IMR-90 (cell line): ENCODE data around the gene ZNF593. TPM values are rescaled to one million over a fixed set of nuclear protein-coding genes. Genes with fewer than 3 reads are reported as not detected.

Experiments
- ATAC-seq: fragments of 200-7000 bp; cut with Tn5 transposase; 2 replicates; pipeline ENCODE4 v1.9.1; 2020; ENCODE audit warnings: low read depth, mild to moderate bottlenecking, moderate library complexity
- BruUV-seq: library from RNA; stranded (reverse); fragments of 400-500 nt; replicated peaks from 2 replicates; lab custom pipeline; 2021; lab: Mats Ljungman, UMichigan
- CTCF ChIA-PET: fragments of 300-600 bp; formaldehyde crosslinking; extraction: SDS; loops from one replicate; lab custom pipeline; 2021; ENCODE audit warnings: antibody characterized with exemption; lab: Yijun Ruan, JAX
- POLR2A ChIA-PET: fragments of 300-600 bp; sonication (Branson Sonifier 250); formaldehyde crosslinking; loops from one replicate; lab custom pipeline; 2022; ENCODE audit warnings: antibody characterized with exemption; ENCODE audit not compliant: unreplicated experiment; lab: Charles Lee
- DNase-seq: peaks from one replicate; pipeline ENCODE4 v3.0.0; 2013
- H2AFZ ChIP-seq: replicated peaks from 2 replicates; pipeline ENCODE3; 2013; ENCODE audit warnings: low read length, mild to moderate bottlenecking; ENCODE audit not compliant: poor library complexity
- H2AK5ac ChIP-seq: 2 replicates; pipeline ENCODE4 v1.6.1; 2013; ENCODE audit warnings: low read depth, low read length, inconsistent platforms
- H2AK9ac ChIP-seq: replicated peaks from 2 replicates; pipeline ENCODE3; 2013; ENCODE audit warnings: mild to moderate bottlenecking, low read depth, low read length, moderate library complexity; ENCODE audit not compliant: poor library complexity
- H2BK120ac ChIP-seq: 2 replicates; pipeline ENCODE4 v1.6.1; 2013; ENCODE audit warnings: low read depth, low read length, inconsistent platforms
- H2BK15ac ChIP-seq: 3 replicates; pipeline ENCODE4 v1.6.1; 2013; ENCODE audit warnings: low read depth, low read length, inconsistent platforms
- H2BK20ac ChIP-seq: 2 replicates; pipeline ENCODE4 v1.6.1; 2013; ENCODE audit warnings: low read depth, mild to moderate bottlenecking, inconsistent platforms, low read length, moderate library complexity
- H2BK5ac ChIP-seq: 2 replicates; pipeline ENCODE4 v1.6.1; 2013; ENCODE audit warnings: mild to moderate bottlenecking, low read depth, low read length, inconsistent platforms; ENCODE audit not compliant: poor library complexity, severe bottlenecking
- H3K14ac ChIP-seq: replicated peaks from 2 replicates; pipeline ENCODE4 v1.6.1; 2013; ENCODE audit warnings: low read depth, low read length, inconsistent platforms
- H3K18ac ChIP-seq: 2 replicates; pipeline ENCODE4 v1.6.1; 2013; ENCODE audit warnings: low read depth, low read length, control low read depth
- H3K23ac ChIP-seq: 2 replicates; pipeline ENCODE4 v1.6.1; 2013; ENCODE audit warnings: low read depth, low read length, inconsistent platforms
- H3K27ac ChIP-seq: 2 replicates; pipeline ENCODE4 v1.5.1; 2013; ENCODE audit warnings: mild to moderate bottlenecking, control low read depth, low read length; ENCODE audit not compliant: insufficient read depth
- H3K27me3 ChIP-seq: 2 replicates; pipeline ENCODE4 v1.6.1; 2013; ENCODE audit warnings: low read length; ENCODE audit not compliant: control insufficient read depth, insufficient read depth
- H3K36me3 ChIP-seq: 2 replicates; pipeline ENCODE4 v1.6.1; 2013; ENCODE audit warnings: low read length, mixed read lengths; ENCODE audit not compliant: control insufficient read depth, insufficient read depth
- H3K4ac ChIP-seq: 2 replicates; pipeline ENCODE4 v1.6.1; 2013; ENCODE audit warnings: low read depth, low read length, inconsistent platforms
- H3K4me1 ChIP-seq: 2 replicates; pipeline ENCODE4 v1.6.1; 2013; ENCODE audit warnings: low read length, mixed read lengths; ENCODE audit not compliant: control insufficient read depth, insufficient read depth
- H3K4me2 ChIP-seq: 2 replicates; pipeline ENCODE4 v1.6.1; 2013; ENCODE audit warnings: low read depth, mild to moderate bottlenecking, control low read depth, low read length, moderate library complexity
- H3K4me3 ChIP-seq: 2 replicates; pipeline ENCODE4 v1.5.1; 2013; ENCODE audit warnings: low read depth, mild to moderate bottlenecking, control low read depth, low read length, moderate library complexity; ENCODE audit not compliant: insufficient read depth
- H3K56ac ChIP-seq: 2 replicates; pipeline ENCODE4 v1.6.1; 2013; ENCODE audit warnings: low read length, inconsistent platforms; ENCODE audit not compliant: insufficient read depth; ENCODE audit errors: extremely low read depth
- H3K79me1 ChIP-seq, 2 experiments: 2 replicates each; pipeline ENCODE4 v1.6.1; 2013; ENCODE audit warnings: low read length in 2 of 2, inconsistent platforms in 1 of 2, low read depth in 1 of 2
- H3K9ac ChIP-seq: 2 replicates; pipeline ENCODE4 v1.6.1; 2013; ENCODE audit warnings: low read depth, low read length, control low read depth
- H3K9me1 ChIP-seq: 2 replicates; pipeline ENCODE4 v1.6.1; 2013; ENCODE audit warnings: low read length, inconsistent platforms; ENCODE audit not compliant: insufficient read depth
- H3K9me3 ChIP-seq: 2 replicates; pipeline ENCODE4 v1.6.1; 2013; ENCODE audit warnings: low read length; ENCODE audit not compliant: control insufficient read depth, insufficient read depth
- H4K20me1 ChIP-seq: 2 replicates; pipeline ENCODE4 v1.6.1; 2013; ENCODE audit warnings: low read length, inconsistent platforms; ENCODE audit not compliant: insufficient read depth
- H4K5ac ChIP-seq: 2 replicates; pipeline ENCODE4 v1.6.1; 2013; ENCODE audit warnings: mild to moderate bottlenecking, low read depth, low read length, control low read depth
- H4K8ac ChIP-seq, 2 experiments: 2 replicates each; pipeline ENCODE4 v1.6.1; 2013; ENCODE audit warnings: low read depth in 2 of 2, low read length in 2 of 2, control low read depth in 1 of 2, inconsistent platforms in 1 of 2
- H4K91ac ChIP-seq: 2 replicates; pipeline ENCODE4 v1.6.1; 2013; ENCODE audit warnings: low read depth, low read length, inconsistent platforms; ENCODE audit not compliant: insufficient read depth
- BHLHE40 ChIP-seq: fragments of 150-350 bp; IDR thresholded peaks from 2 replicates; pipeline ENCODE4 v1.6.1; 2016; ENCODE audit warnings: mild to moderate bottlenecking, low read depth, low read length
- CEBPB ChIP-seq: IDR thresholded peaks from 2 replicates; pipeline ENCODE4 v1.6.1; 2012; ENCODE audit warnings: low read depth, low read length, improper control_type of control experiment
- CHD1 ChIP-seq: IDR thresholded peaks from 2 replicates; pipeline ENCODE4 v1.6.1; 2012; ENCODE audit warnings: low read depth, low read length, improper control_type of control experiment
- MAFK ChIP-seq: IDR thresholded peaks from 2 replicates; pipeline ENCODE4 v1.6.1; 2012; ENCODE audit warnings: low read depth, low read length, improper control_type of control experiment
- MAZ ChIP-seq: IDR thresholded peaks from 2 replicates; pipeline ENCODE4 v1.6.1; 2012; ENCODE audit warnings: low read depth, mild to moderate bottlenecking, low read length, improper control_type of control experiment, moderate library complexity, borderline replicate concordance
- NFE2L2 ChIP-seq: fragments of 150-350 bp; IDR thresholded peaks from 2 replicates; pipeline ENCODE4 v1.6.1; 2016; ENCODE audit warnings: low read depth, mild to moderate bottlenecking, low read length
- POLR2A ChIP-seq: IDR thresholded peaks from 2 replicates; pipeline ENCODE4 v1.6.1; 2012; ENCODE audit warnings: mild to moderate bottlenecking, low read depth, low read length
- RCOR1 ChIP-seq: IDR thresholded peaks from 2 replicates; pipeline ENCODE4 v1.6.1; 2012; ENCODE audit warnings: mild to moderate bottlenecking, low read length, improper control_type of control experiment; ENCODE audit not compliant: insufficient replicate concordance
- WGBS, 2 experiments: methylation state at CpG; one replicate each; pipeline versions ENCODE4 v1.1.5 to v1.1.7; 2013; ENCODE audit warnings: missing lambda C conversion rate in 2 of 2; ENCODE audit not compliant: insufficient read length in 1 of 2; ENCODE audit errors: extremely low coverage in 2 of 2; 5-methylcytosine and 5-hydroxymethylcytosine counted together
- dilution Hi-C: fragments of 300-500 bp; cut with HindIII; formaldehyde crosslinking; loops from one replicate; pipeline ENCODE4 v1.14.3; 2018; ENCODE audit warnings: low sequenced_read_pairs; ENCODE audit not compliant: unreplicated experiment
- in situ Hi-C: fragments of 300-500 bp; cut with MboI; formaldehyde crosslinking; loops from 3 replicates; pipeline ENCODE4 v1.14.3; 2019; ENCODE audit warnings: low sequenced_read_pairs, inconsistent platforms, mixed read lengths
- intact Hi-C: fragments of 100-400 bp; cut with micrococcal nuclease; formaldehyde crosslinking; loops from 2 replicates; pipeline ENCODE4 v1.10.0; 2022
- polyA plus RNA-seq, 3 experiments: library from polyadenylated mRNA; depleted of rRNA; stranded (reverse); fragments of >200 nt; gene quantifications; 2 replicates each; pipeline ENCODE4 v1.2.3, GENCODE V29; 2012; ENCODE audit warnings: low replicate concordance in 1 of 3
- total RNA-seq: library from RNA; depleted of rRNA; stranded (reverse); fragments of >200 nt; gene quantifications from 2 replicates; pipeline ENCODE4 v1.2.3, GENCODE V29; 2012

Gene ZNF593
- total and polyA plus RNA-seq, 2 of the 4 experiments (the other 2 are of a cell fraction): 22.2 to 57.7 TPM

- TF ChIP-seq RCOR1 (no peak), BHLHE40 (no peak), POLR2A (no peak)
These were observed 1.7 kb downstream of the ZNF593 start, which contains the start of gene ZNF593OS (continued) for GRCh38 chr1:26171084-26172072.

GRCh38 chr1:26175346-26175745 is 5.6 kb downstream of the ZNF593 start:
- Histone ChIP-seq H2BK120ac (no peak overlapping the region), H4K5ac (no peak overlapping the region), H2BK5ac (no peak overlapping the region), H2BK20ac (no peak overlapping the region), H2AFZ (no peak overlapping the region), H2AK5ac (no peak overlapping the region), H3K4me3 (no peak overlapping the region), H3K9me3 (no peaks in the 10 kb centered on the region), H3K27me3 (no peaks in the 10 kb centered on the region), H3K9ac (no peak overlapping the region), H3K18ac (no peak overlapping the region), H3K14ac (no peak overlapping the region), H3K4me2 (no peak overlapping the region), H3K27ac (no peak overlapping the region), H4K8ac (no peak overlapping the region), H4K91ac (no peak overlapping the region), H4K20me1 (no peaks in the 10 kb centered on the region), H3K36me3 (0 out of 2 replicates have a peak, but pooled peaks cover 2% of the 10 kb centered on the region), H2BK15ac (no peak overlapping the region), H3K4me1 (peaks cover 5% of the 10 kb centered on the region; the same call in 1 of the 2 replicates), H3K23ac (no peak overlapping the region), H2AK9ac (no peak overlapping the region), H3K79me1 (peaks cover under 1 to 13% of the 10 kb centered on the region in 2 experiments; a peak in 3 of 4 replicates), H3K9me1 (peaks cover 3% of the 10 kb centered on the region; the same call in 1 of the 2 replicates), H3K4ac (no peak overlapping the region), H3K56ac (no peak overlapping the region)
- intact Hi-C loops: no loop called here
- POLR2A ChIA-PET: no interaction called here
- no peak for TF ChIP-seq NFE2L2
- TF ChIP-seq MAZ: no peak
- TF ChIP-seq RCOR1: no peak
- TF ChIP-seq MAFK: no peak
- no peak for TF ChIP-seq CHD1
- TF ChIP-seq CEBPB: no peak
- dilution Hi-C loops: no loop called here
- in situ Hi-C loops: no loop called here
- no peak for ATAC-seq
- CTCF ChIA-PET: no interaction called here
- no peak for DNase-seq
- no TSS peak for BruUV-seq
- WGBS, 2 experiments: 97% methylated on average over 3 of the region's 8 CpGs; no CpG with 5 or more reads in 1 of the 2 experiments
